ENCODE data around the gene KRT39. TPM values are rescaled to one million over a fixed set of nuclear protein-coding genes. Genes with fewer than 3 reads are reported as not detected.

KRT39 gene
- total and polyA plus RNA-seq, 2 donors from 2014 or later = not detected

DNA sequence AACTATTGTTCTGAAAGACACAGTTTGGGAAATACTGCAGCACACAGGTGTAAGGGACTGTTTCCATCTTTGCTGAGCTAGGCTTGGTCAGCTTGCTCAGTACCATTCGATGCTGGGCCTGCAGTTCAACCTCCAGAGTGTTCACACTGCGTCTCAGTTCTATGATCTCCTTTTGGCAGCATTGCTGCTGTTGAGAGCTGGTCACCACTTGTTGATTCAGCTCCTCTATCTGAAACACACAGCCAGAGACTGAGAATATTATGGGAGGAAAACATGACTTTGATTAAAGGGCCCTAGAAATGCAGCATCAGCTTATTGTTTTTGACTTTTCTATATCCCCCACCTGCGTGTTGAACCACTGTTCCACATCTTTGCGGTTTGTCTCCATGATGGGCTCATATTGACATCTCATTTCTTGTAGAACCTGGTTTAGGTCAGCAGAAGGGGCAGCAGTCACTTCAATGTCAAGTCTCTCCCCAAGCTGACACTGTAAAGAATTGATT, 4.6 kb downstream of the KRT39 start:
- Histone ChIP-seq H3K9me3 (ENCODE audit: control insufficient read depth in 2 of 3, insufficient read depth in 1 of 3, low read length in 3 of 3) (no peaks in the 10 kb centered on the region), H3K4me3 (ENCODE audit: low read length in 3 of 3) (no peak overlapping the region), H3K27me3 (ENCODE audit: control insufficient read depth, insufficient read depth, low read length) (no peaks in the 10 kb centered on the region), H3K4me1 (ENCODE audit: control insufficient read depth in 2 of 3, insufficient read depth in 2 of 3, low read depth in 1 of 3, low read length in 3 of 3) (no peaks in the 10 kb centered on the region), H3K36me3 (ENCODE audit: control insufficient read depth in 2 of 3, insufficient read depth in 3 of 3, low read length in 3 of 3) (no peaks in the 10 kb centered on the region), H3K27ac (ENCODE audit: low read depth in 2 of 2, low read length in 2 of 2) (no peak overlapping the region), H3K9ac (ENCODE audit: low read length in 3 of 3) (no peak overlapping the region)
- no peak for FAIRE-seq
- TF ChIP-seq CTCF (IDR thresholded peaks at IDR 0.05; ENCODE audit: borderline replicate concordance, extremely low read depth, insufficient read depth) = no peak
- no peak for DNase-seq
- intact Hi-C loops (cut with DNase I) = no loop called here

- Histone ChIP-seq H3K27me3 (ENCODE audit: control insufficient read depth, insufficient read depth, low read length) (no peaks in the 10 kb centered on the region), H3K4me1 (ENCODE audit: control insufficient read depth in 2 of 3, insufficient read depth in 2 of 3, low read depth in 1 of 3, low read length in 3 of 3) (peaks cover 0 to 4% (median 0%) of the 10 kb centered on the region in 3 donors), H3K9me3 (ENCODE audit: control insufficient read depth in 2 of 3, insufficient read depth in 1 of 3, low read length in 3 of 3) (no peaks in the 10 kb centered on the region), H3K4me3 (ENCODE audit: low read length in 3 of 3) (no peak overlapping the region), H3K9ac (ENCODE audit: low read length in 3 of 3) (no peak overlapping the region), H3K36me3 (ENCODE audit: control insufficient read depth in 2 of 3, insufficient read depth in 3 of 3, low read length in 3 of 3) (no peaks in the 10 kb centered on the region), H3K27ac (ENCODE audit: low read depth in 2 of 2, low read length in 2 of 2) (no peak overlapping the region)
- DNase-seq = no peak
- FAIRE-seq = no peak
- no peak for TF ChIP-seq CTCF (IDR thresholded peaks at IDR 0.05; ENCODE audit: borderline replicate concordance, extremely low read depth, insufficient read depth)
- intact Hi-C loops (cut with DNase I) = no loop called here
Observed at GRCh38 chr17:40961591-40961990, 5.2 kb downstream of the KRT39 start.

- Histone ChIP-seq H3K4me3 (ENCODE audit: low read length in 3 of 3) (no peak overlapping the region), H3K9me3 (ENCODE audit: control insufficient read depth in 2 of 3, insufficient read depth in 1 of 3, low read length in 3 of 3) (no peaks in the 10 kb centered on the region), H3K27ac (ENCODE audit: low read depth in 2 of 2, low read length in 2 of 2) (no peak overlapping the region), H3K9ac (ENCODE audit: low read length in 3 of 3) (no peak overlapping the region), H3K4me1 (ENCODE audit: control insufficient read depth in 2 of 3, insufficient read depth in 2 of 3, low read depth in 1 of 3, low read length in 3 of 3) (peaks cover 0 to 6% (median 0%) of the 10 kb centered on the region in 3 donors), H3K36me3 (ENCODE audit: control insufficient read depth in 2 of 3, insufficient read depth in 3 of 3, low read length in 3 of 3) (no peaks in the 10 kb centered on the region), H3K27me3 (ENCODE audit: control insufficient read depth, insufficient read depth, low read length) (no peaks in the 10 kb centered on the region)
- TF ChIP-seq CTCF (IDR thresholded peaks at IDR 0.05; ENCODE audit: borderline replicate concordance, extremely low read depth, insufficient read depth) = no peak
- intact Hi-C loops (cut with DNase I) = no loop called here
- DNase-seq (no peak), FAIRE-seq (no peak)
Observed at GRCh38 chr17:40960144-40960543, 6.6 kb downstream of the KRT39 start.
